Stimulated activated CD4-positive, alpha-beta T cell treated with anti-CD3 and anti-CD28 coated beads, Interleukin-15, amount 100 ng/mL, for 48 hours (primary cell): Measurements from ENCODE around the gene SYNGR2.
A peak's percentile ranks its signal among the peaks of the same experiment; 100 is the strongest.

Experiments used
- DNase-seq, 2 donors: peaks; one replicate each; pipeline ENCODE4 v3.0.0-alpha.2; 2020; ENCODE audit warnings: low read depth in 2 of 2

Gene SYNGR2

GRCh38 chr17:78202666-78203065 is 34.3 kb downstream of the SYNGR2 start:
- no peak for DNase-seq

- no peak for DNase-seq
Measured at GRCh38 chr17:78204387-78205123, 36.2 kb downstream of the SYNGR2 start.

GRCh38 chr17:78205124-78205775 is 36.9 kb downstream of the SYNGR2 start:
- no peak for DNase-seq

GRCh38 chr17:78206298-78206697 is 37.9 kb downstream of the SYNGR2 start:
- DNase-seq = no peak

GRCh38 chr17:78208486-78208885 is 40.1 kb downstream of the SYNGR2 start:
- DNase-seq = no peak

GRCh38 chr17:78210111-78210510 is 41.7 kb downstream of the SYNGR2 start:
- DNase-seq = no peak

GRCh38 chr17:78211032-78211431 is 42.7 kb downstream of the SYNGR2 start:
- no peak for DNase-seq

- DNase-seq = peak; percentile 83 to 92
Measured at GRCh38 chr17:78214016-78214705, 45.8 kb downstream of the SYNGR2 start, which contains the start of gene BIRC5. TSS of gene BIRC5 (plus strand) at chr17:78214253. CDS start at chr17:78214317, 64 bp downstream.

- no peak for DNase-seq
Measured at GRCh38 chr17:78214706-78215061, 46.3 kb downstream of the SYNGR2 start.

- DNase-seq = no peak
Measured at GRCh38 chr17:78219396-78220150, 51.2 kb downstream of the SYNGR2 start.
